Measurements from ENCODE around the gene AGBL1. TPM values are rescaled to one million over a fixed set of nuclear protein-coding genes. Genes with fewer than 3 reads are reported as not detected.

AGBL1 gene
- polyA plus RNA-seq, 1 experiment: not detected

DNA sequence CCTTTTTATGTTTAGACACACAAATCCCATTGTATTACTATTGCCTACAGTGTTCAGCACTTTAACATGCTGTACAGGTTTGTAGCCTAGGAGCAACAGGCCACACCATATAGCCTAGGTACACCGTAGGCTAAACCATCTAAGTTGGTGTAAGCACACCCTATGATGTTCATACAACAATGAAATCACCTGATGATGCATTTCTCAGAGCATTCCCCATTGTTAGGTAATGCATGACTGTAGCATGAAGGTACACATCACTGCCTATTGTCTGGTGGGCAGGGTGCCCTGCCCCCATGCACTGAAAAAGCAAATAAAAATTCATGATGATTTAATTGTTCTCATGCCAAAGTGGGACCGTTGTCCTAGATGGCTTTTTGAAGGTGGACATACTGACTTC is 183.6 kb downstream of the AGBL1 start:
- ChIA-PET CTCF (no interaction called here), POLR2A (no interaction called here)
- TF ChIP-seq, protein P1, sequence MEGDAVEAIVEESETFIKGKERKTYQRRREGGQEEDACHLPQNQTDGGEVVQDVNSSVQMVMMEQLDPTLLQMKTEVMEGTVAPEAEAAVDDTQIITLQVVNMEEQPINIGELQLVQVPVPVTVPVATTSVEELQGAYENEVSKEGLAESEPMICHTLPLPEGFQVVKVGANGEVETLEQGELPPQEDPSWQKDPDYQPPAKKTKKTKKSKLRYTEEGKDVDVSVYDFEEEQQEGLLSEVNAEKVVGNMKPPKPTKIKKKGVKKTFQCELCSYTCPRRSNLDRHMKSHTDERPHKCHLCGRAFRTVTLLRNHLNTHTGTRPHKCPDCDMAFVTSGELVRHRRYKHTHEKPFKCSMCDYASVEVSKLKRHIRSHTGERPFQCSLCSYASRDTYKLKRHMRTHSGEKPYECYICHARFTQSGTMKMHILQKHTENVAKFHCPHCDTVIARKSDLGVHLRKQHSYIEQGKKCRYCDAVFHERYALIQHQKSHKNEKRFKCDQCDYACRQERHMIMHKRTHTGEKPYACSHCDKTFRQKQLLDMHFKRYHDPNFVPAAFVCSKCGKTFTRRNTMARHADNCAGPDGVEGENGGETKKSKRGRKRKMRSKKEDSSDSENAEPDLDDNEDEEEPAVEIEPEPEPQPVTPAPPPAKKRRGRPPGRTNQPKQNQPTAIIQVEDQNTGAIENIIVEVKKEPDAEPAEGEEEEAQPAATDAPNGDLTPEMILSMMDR (IDR thresholded peaks at IDR 0.05; ENCODE audit: low read depth, low read length): no peak

DNA sequence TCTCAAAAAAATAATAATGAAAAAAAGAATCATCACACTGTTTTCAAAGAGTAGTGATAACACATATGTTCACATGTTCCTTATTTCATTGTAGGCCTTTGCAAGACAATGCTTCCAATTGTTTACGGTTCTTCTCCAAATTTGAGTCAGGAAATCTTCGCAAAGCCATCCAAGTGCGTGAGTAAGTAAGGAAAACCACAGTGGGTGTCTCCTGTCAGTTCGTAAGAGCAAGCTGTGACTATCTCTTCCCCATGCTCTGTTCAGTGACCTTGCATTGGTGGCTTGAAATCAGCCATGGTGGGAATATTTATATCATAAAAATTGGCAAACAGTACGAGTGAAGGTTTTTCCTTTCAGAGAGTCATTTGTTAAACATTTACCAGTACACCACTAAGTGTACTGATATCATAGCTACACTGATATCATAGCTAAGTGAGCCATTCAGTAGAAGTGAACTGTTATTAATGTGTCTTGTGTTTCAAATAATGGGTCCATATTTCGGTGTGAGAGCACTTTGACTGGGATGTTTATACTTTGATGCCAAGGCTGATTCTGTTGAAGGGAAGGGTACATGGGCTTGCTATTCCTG is 187.3 kb downstream of the AGBL1 start:
- no peak for DNase-seq (ENCODE audit: low read depth, low spot score)
- POLR2A ChIA-PET: no interaction called here
- Histone ChIP-seq H3K4me3 (ENCODE audit: low read depth, low read length) (no peak overlapping the region), H3K27ac (ENCODE audit: low read depth, low read length) (no peak overlapping the region), H3K27me3 (ENCODE audit: control insufficient read depth, insufficient read depth, low read length) (no peaks in the 10 kb centered on the region), H3K9me3 (ENCODE audit: control insufficient read depth, insufficient read depth, low read length) (peaks cover 9% of the 10 kb centered on the region)
- CTCF ChIA-PET: no interaction called here
- TF ChIP-seq, protein P1 (IDR thresholded peaks at IDR 0.05; ENCODE audit: low read depth, low read length): no peak

More for the DNA sequence above, 183.6 kb downstream of the AGBL1 start:
- no peak overlapping the region for H3K27ac ChIP-seq (ENCODE audit: low read depth, low read length)
- no peak overlapping the region for H3K4me3 ChIP-seq (ENCODE audit: low read depth, low read length)
- H3K27me3 ChIP-seq (ENCODE audit: control insufficient read depth, insufficient read depth, low read length): no peaks in the 10 kb centered on the region
- DNase-seq (ENCODE audit: low read depth, low spot score): no peak
- peaks cover 17% of the 10 kb centered on the region for H3K9me3 ChIP-seq (ENCODE audit: control insufficient read depth, insufficient read depth, low read length)

DNA sequence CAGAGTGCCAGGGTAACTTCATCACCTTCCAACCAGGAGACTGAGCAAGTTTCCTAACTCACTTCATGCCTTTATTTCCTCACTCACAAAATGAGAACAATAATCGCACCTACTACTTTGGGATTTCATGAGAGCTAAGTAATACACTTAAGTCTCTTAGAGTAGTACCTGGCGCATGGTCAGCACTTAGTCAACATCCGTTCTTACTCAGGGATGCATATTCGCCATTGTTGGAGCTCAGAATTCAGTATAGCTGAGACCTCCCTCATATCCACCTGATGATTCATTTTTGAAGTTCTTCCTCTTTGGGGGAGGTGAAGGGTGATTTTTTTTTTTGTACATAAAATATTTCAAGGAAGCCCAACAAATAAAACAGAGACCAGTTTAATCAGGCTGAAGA is 188.2 kb downstream of the AGBL1 start:
- Histone ChIP-seq H3K4me3 (ENCODE audit: low read depth, low read length) (no peak overlapping the region), H3K27ac (ENCODE audit: low read depth, low read length) (no peak overlapping the region), H3K27me3 (ENCODE audit: control insufficient read depth, insufficient read depth, low read length) (no peaks in the 10 kb centered on the region), H3K9me3 (ENCODE audit: control insufficient read depth, insufficient read depth, low read length) (peaks cover 9% of the 10 kb centered on the region)
- POLR2A ChIA-PET: no interaction called here
- TF ChIP-seq, protein P1 (IDR thresholded peaks at IDR 0.05; ENCODE audit: low read depth, low read length): no peak
- DNase-seq (ENCODE audit: low read depth, low spot score): no peak
- CTCF ChIA-PET: no interaction called here

DNA sequence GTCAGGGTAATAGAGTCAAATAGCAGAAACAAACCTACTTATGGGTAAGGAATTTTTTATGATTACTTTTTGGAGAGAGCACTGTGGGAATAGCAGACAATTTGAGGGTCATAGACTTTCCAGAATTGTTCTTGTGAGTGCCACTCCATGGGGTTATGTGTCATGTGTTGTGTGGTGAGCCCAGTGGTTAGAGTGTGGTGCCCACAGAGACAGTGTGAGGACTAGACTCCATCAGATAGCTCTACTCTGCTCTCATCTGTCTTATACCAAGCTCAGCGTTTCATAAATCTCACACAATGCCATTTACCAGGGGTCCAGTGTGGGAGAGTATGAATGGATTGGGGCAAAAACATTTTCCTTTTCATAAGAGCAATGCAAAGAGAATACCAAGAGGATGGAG is 188.9 kb downstream of the AGBL1 start:
- ChIA-PET CTCF (no interaction called here), POLR2A (no interaction called here)
- no peak for DNase-seq (ENCODE audit: low read depth, low spot score)
- Histone ChIP-seq H3K4me3 (ENCODE audit: low read depth, low read length) (no peak overlapping the region), H3K27ac (ENCODE audit: low read depth, low read length) (no peak overlapping the region), H3K27me3 (ENCODE audit: control insufficient read depth, insufficient read depth, low read length) (no peaks in the 10 kb centered on the region), H3K9me3 (ENCODE audit: control insufficient read depth, insufficient read depth, low read length) (peaks cover 9% of the 10 kb centered on the region)
- TF ChIP-seq, protein P1 (IDR thresholded peaks at IDR 0.05; ENCODE audit: low read depth, low read length): no peak

DNA sequence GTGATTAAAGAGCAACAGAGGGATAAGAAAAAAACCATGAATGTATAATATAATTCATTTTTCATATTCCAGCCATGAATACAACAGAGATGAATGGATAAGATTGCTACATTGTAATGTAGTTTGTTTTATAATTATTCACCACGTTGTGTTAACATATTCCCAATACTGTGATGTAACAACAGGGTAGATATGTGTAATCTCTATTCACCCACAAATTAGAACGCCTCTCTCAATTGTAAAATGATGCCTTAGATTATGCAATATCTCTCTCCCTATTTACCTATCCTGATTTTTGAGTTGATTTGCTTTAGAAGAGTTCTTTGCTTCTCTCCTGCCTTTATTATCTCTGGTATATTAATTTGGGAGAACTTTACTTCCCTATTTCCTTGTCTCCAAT is 193.6 kb downstream of the AGBL1 start:
- no peak overlapping the region for H3K4me3 ChIP-seq (ENCODE audit: low read depth, low read length)
- no peak for DNase-seq (ENCODE audit: low read depth, low spot score)
- ChIA-PET CTCF (no interaction called here), POLR2A (no interaction called here)
- peaks cover 3% of the 10 kb centered on the region; the same call in 1 of the 2 replicates for H3K9me3 ChIP-seq (ENCODE audit: control insufficient read depth, insufficient read depth, low read length)
- H3K27me3 ChIP-seq (ENCODE audit: control insufficient read depth, insufficient read depth, low read length): no peaks in the 10 kb centered on the region
- no peak overlapping the region for H3K27ac ChIP-seq (ENCODE audit: low read depth, low read length)
- TF ChIP-seq, protein P1 (IDR thresholded peaks at IDR 0.05; ENCODE audit: low read depth, low read length): no peak
